HepG2 (cell line): ENCODE results near the gene BANK1. TPM values are rescaled to one million over a fixed set of nuclear protein-coding genes. Genes with fewer than 3 reads are reported as not detected.

Source experiments
- ATAC-seq: fragments of 200-7000 bp; cut with Tn5 transposase; 3 replicates; pipeline ENCODE4 v1.9.1; 2020; ENCODE audit warnings: mild to moderate bottlenecking, moderate library complexity
- BruUV-seq: library from RNA; stranded (reverse); fragments of 400-500 nt; replicated peaks from 2 replicates; lab custom pipeline; 2021; lab: Mats Ljungman, UMichigan
- CTCF ChIA-PET: fragments of 300-600 bp; formaldehyde crosslinking; extraction: SDS; loops from one replicate; lab custom pipeline; 2021; ENCODE audit warnings: low total read pairs, inconsistent platforms, low intra/inter-chr PET ratio; lab: Yijun Ruan, JAX
- POLR2A ChIA-PET: fragments of 350-600 bp; sonication (Branson Sonifier 250); formaldehyde crosslinking; loops from one replicate; lab custom pipeline; 2020; ENCODE audit warnings: antibody characterized with exemption, inconsistent platforms; lab: Yijun Ruan, JAX
- DNase-seq: peaks from one replicate; pipeline ENCODE4 v3.0.0-alpha.2; 2015; ENCODE audit warnings: low spot score
- FAIRE-seq: peaks from 3 replicates; lab custom pipeline; 2011; peaks lifted over from hg19 to GRCh38; lab: Jason Lieb, UNC
- H2AFZ ChIP-seq: one replicate; pipeline ENCODE4 v1.6.1; 2011; ENCODE audit warnings: low read length, inconsistent platforms
- H3K27ac ChIP-seq: fragments of 300-600 bp; 3 replicates; pipeline ENCODE4 v1.8.0; 2011; ENCODE audit warnings: mixed run types, mild to moderate bottlenecking, mixed read lengths, low read length, inconsistent platforms; ENCODE audit not compliant: insufficient read depth; ENCODE audit errors: extremely low read length
- H3K27me3 ChIP-seq, 2 experiments: fragments of 200-600 bp in 1 of 2; 2 replicates in 1 of 2; 3 replicates in 1 of 2; pipeline versions ENCODE4 v1.6.0 to v1.8.0; 2011; ENCODE audit warnings: low read length in 2 of 2, mild to moderate bottlenecking in 2 of 2, moderate library complexity in 2 of 2, inconsistent platforms in 1 of 2; ENCODE audit not compliant: insufficient read depth in 2 of 2, control insufficient read depth in 1 of 2
- H3K36me3 ChIP-seq, 2 experiments: fragments of 200-600 bp in 1 of 2; replicated peaks in 1 of 2; 2 replicates in 1 of 2; 3 replicates in 1 of 2; pipeline versions ENCODE4 v1.5.1 to v1.8.0; 2011; ENCODE audit warnings: low read length in 2 of 2, inconsistent platforms in 1 of 2; ENCODE audit not compliant: insufficient read depth in 2 of 2, control insufficient read depth in 1 of 2
- H3K4me1 ChIP-seq: 2 replicates; pipeline ENCODE4 v1.5.1; 2012; ENCODE audit warnings: low read length, inconsistent platforms; ENCODE audit not compliant: insufficient read depth
- H3K4me2 ChIP-seq: 2 replicates; pipeline ENCODE4 v1.6.0; 2011; ENCODE audit warnings: low read depth, low read length, inconsistent platforms
- H3K4me3 ChIP-seq, 3 experiments: fragments of 200-600 bp in 1 of 3; sonication (generic), shearing (Covaris generic) in 1 of 3; replicated peaks in 1 of 3; 2 replicates each; pipeline ENCODE4 v1.5.1; 2011 to 2016; ENCODE audit warnings: low read length in 3 of 3, inconsistent platforms in 2 of 3, low read depth in 2 of 3, mild to moderate bottlenecking in 2 of 3, control low read depth in 1 of 3, mixed read lengths in 1 of 3; ENCODE audit not compliant: insufficient read depth in 1 of 3
- H3K79me2 ChIP-seq: one replicate; pipeline ENCODE4 v1.6.1; 2011; ENCODE audit warnings: low read length, inconsistent platforms; ENCODE audit not compliant: insufficient read depth
- H3K9ac ChIP-seq: 2 replicates; pipeline ENCODE4 v1.6.0; 2011; ENCODE audit warnings: mild to moderate bottlenecking, low read depth, low read length, inconsistent platforms; ENCODE audit not compliant: insufficient read depth
- H3K9me3 ChIP-seq: 2 replicates; pipeline ENCODE4 v1.5.1; 2012; ENCODE audit warnings: mild to moderate bottlenecking, low read length
- H4K20me1 ChIP-seq: 2 replicates; pipeline ENCODE4 v1.6.0; 2011; ENCODE audit warnings: inconsistent platforms, mild to moderate bottlenecking, low read length, moderate library complexity; ENCODE audit not compliant: insufficient read depth
- ATF7-NPFF ChIP-seq: sonication (generic); formaldehyde crosslinking; IDR thresholded peaks from 2 replicates; pipeline ENCODE4 v1.8.1; 2023; ENCODE audit warnings: mild to moderate bottlenecking, low read depth, missing genetic modification reagents, moderate library complexity
- DNMT3B ChIP-seq: conservative IDR thresholded peaks from 2 replicates; pipeline ENCODE4 v1.6.1; 2016; ENCODE audit warnings: missing biosample characterization, control low read depth
- ETV5 ChIP-seq: IDR thresholded peaks from 2 replicates; pipeline ENCODE4 v1.6.1; 2018; ENCODE audit warnings: missing biosample characterization, missing genetic modification reagents, inconsistent platforms, borderline replicate concordance
- ONECUT2 ChIP-seq: sonication (generic); formaldehyde crosslinking; IDR thresholded peaks from 2 replicates; pipeline ENCODE4 v1.4.0; 2020; ENCODE audit warnings: missing genetic modification reagents
- SRSF9 ChIP-seq: fragments of 200-400 bp; formaldehyde crosslinking; IDR thresholded peaks from 2 replicates; pipeline ENCODE4 v1.6.1; 2018; ENCODE audit warnings: borderline replicate concordance, mild to moderate bottlenecking, low read depth, low read length; ENCODE audit not compliant: insufficient read depth, poor library complexity, severe bottlenecking
- ZNF496 ChIP-seq: sonication (generic); formaldehyde crosslinking; IDR thresholded peaks from 2 replicates; pipeline ENCODE4 v1.8.1; 2023; ENCODE audit warnings: mild to moderate bottlenecking, moderate library complexity, missing genetic modification reagents; ENCODE audit not compliant: insufficient replicate concordance
- ZNF572 ChIP-seq: sonication (generic); formaldehyde crosslinking; IDR thresholded peaks from 2 replicates; pipeline ENCODE4 v1.5.1; 2020; ENCODE audit warnings: mild to moderate bottlenecking, missing genetic modification reagents
- WGBS: methylation state at CpG from one replicate; pipeline ENCODE4 v1.1.6; 2017; ENCODE audit warnings: low lambda C conversion rate; 5-methylcytosine and 5-hydroxymethylcytosine counted together
- in situ Hi-C: cut with HindIII; loops from 2 replicates; pipeline ENCODE4 v1.10.0; 2017; ENCODE audit warnings: low pct_unique_long_range_greater_than_20kb; ENCODE audit not compliant: extremely low pct_ligation_motif_present
- intact Hi-C: fragments of 100-400 bp; cut with micrococcal nuclease; formaldehyde crosslinking; loops from one replicate; pipeline ENCODE4 v1.10.0; 2022; ENCODE audit not compliant: unreplicated experiment
- polyA plus RNA-seq, 8 experiments: library from polyadenylated mRNA; depleted of rRNA in 3 of 8; stranded (reverse) in 7 of 8; unstranded in 1 of 8; fragments of >200 nt; fragmentation: Illumina TruSeq in 4 of 8; extraction: Trizol in 4 of 8; gene quantifications; 2 replicates each; pipeline versions ENCODE4 v1.2.1 to v1.2.3, GENCODE V29; 2011 to 2016; ENCODE audit warnings: low read depth in 4 of 8, missing spikeins in 1 of 8, mixed read lengths in 1 of 8; ENCODE audit not compliant: insufficient read depth in 1 of 8
- total RNA-seq, 5 experiments: library from RNA; depleted of rRNA; stranded (reverse); fragments of >200 nt; fragmentation: Illumina TruSeq; extraction: Trizol; gene quantifications; 2 replicates each; pipeline ENCODE4 v1.2.3, GENCODE V29; 2016; ENCODE audit warnings: low read depth in 1 of 5
- TF ChIP-seq, protein P1 (sequence below): sonication (generic); formaldehyde crosslinking; IDR thresholded peaks from 2 replicates; pipeline ENCODE4 v1.5.1; 2020; ENCODE audit warnings: missing genetic modification reagents, mild to moderate bottlenecking, borderline replicate concordance
- TF ChIP-seq, protein P2 (sequence below): sonication (generic); formaldehyde crosslinking; IDR thresholded peaks from 2 replicates; pipeline ENCODE4 v1.5.0; 2020; ENCODE audit warnings: mild to moderate bottlenecking, missing genetic modification reagents
- TF ChIP-seq, protein P3 (sequence below): sonication (generic); formaldehyde crosslinking; IDR thresholded peaks from 2 replicates; pipeline ENCODE4 v1.5.0; 2020; ENCODE audit warnings: missing genetic modification reagents
- TF ChIP-seq, protein P4 (sequence below): sonication (generic); formaldehyde crosslinking; IDR thresholded peaks from 2 replicates; pipeline ENCODE4 v1.4.0; 2020; ENCODE audit warnings: missing genetic modification reagents

Gene BANK1
- total and polyA plus RNA-seq, 2 of the 13 experiments (the other 11 are each of a cell fraction or from before 2014, with no cell fraction given), result 0.15 TPM; not detected in 1

DNA sequence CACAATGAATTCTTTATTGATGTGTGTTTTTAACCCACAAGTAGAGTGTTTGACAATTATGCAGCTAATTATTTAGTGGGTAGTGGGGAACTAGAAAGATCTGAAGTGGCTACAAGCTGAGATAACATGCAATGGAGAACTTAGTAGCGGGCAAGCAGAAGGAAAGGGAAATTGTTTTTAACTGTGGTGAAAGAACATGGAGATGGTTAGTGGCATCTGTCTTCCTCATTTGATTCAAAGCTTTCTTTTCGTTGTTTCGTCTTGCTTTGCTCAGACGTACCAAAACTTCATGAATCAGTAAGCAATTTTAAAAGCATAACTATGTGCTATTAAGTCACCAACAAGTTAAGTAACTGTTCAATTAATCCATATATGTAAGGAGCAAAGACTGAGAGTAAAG lies 169.9 kb downstream of the BANK1 start (continued):
- TF ChIP-seq ZNF496 (CRISPR knock-in tag), result no peak
- TF ChIP-seq ZNF572, result no peak
- TF ChIP-seq, protein P1, sequence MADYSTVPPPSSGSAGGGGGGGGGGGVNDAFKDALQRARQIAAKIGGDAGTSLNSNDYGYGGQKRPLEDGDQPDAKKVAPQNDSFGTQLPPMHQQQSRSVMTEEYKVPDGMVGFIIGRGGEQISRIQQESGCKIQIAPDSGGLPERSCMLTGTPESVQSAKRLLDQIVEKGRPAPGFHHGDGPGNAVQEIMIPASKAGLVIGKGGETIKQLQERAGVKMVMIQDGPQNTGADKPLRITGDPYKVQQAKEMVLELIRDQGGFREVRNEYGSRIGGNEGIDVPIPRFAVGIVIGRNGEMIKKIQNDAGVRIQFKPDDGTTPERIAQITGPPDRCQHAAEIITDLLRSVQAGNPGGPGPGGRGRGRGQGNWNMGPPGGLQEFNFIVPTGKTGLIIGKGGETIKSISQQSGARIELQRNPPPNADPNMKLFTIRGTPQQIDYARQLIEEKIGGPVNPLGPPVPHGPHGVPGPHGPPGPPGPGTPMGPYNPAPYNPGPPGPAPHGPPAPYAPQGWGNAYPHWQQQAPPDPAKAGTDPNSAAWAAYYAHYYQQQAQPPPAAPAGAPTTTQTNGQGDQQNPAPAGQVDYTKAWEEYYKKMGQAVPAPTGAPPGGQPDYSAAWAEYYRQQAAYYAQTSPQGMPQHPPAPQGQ (CRISPR knock-in tag), result no peak
- TF ChIP-seq, protein P2, sequence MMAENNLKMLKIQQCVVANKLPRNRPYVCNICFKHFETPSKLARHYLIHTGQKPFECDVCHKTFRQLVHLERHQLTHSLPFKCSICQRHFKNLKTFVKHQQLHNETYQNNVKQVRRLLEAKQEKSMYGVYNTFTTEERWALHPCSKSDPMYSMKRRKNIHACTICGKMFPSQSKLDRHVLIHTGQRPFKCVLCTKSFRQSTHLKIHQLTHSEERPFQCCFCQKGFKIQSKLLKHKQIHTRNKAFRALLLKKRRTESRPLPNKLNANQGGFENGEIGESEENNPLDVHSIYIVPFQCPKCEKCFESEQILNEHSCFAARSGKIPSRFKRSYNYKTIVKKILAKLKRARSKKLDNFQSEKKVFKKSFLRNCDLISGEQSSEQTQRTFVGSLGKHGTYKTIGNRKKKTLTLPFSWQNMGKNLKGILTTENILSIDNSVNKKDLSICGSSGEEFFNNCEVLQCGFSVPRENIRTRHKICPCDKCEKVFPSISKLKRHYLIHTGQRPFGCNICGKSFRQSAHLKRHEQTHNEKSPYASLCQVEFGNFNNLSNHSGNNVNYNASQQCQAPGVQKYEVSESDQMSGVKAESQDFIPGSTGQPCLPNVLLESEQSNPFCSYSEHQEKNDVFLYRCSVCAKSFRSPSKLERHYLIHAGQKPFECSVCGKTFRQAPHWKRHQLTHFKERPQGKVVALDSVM (CRISPR knock-in tag), result no peak
- TF ChIP-seq ETV5, result no peak
- TF ChIP-seq ONECUT2, result no peak
- no peak for TF ChIP-seq DNMT3B (CRISPR knock-in tag)
- no peak for TF ChIP-seq SRSF9
- TF ChIP-seq ATF7-NPFF (CRISPR knock-in tag), result no peak

DNA sequence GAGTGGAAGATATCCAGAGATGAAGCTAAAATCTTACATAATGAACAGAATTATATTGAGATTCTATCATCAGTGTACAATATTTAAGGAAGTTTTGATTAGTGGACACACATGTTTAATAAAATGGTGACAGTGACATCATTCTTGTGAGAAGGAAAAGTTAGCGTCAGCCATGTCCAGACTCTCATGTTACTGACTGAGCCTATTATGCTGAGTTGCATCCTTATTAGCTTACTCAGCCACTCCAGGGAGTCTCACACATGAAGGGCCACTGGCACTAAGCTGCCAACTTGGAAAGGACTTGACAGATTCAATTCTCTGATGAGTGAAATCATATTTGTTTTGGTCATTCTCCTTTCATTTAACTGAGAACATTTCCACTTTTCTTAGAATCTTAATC lies 170.6 kb downstream of the BANK1 start:
- H3K36me3 ChIP-seq, result no peaks in the 10 kb centered on the region
- no peaks in the 10 kb centered on the region for H3K27me3 ChIP-seq
- H3K27ac ChIP-seq, result no peak overlapping the region
- no peaks in the 10 kb centered on the region for H3K9me3 ChIP-seq
- no peaks in the 10 kb centered on the region for H4K20me1 ChIP-seq
- no peak overlapping the region for H2AFZ ChIP-seq
- no peaks in the 10 kb centered on the region for H3K4me1 ChIP-seq
- WGBS, result 31% methylated on average over 1 of the region's 1 CpG
- ATAC-seq (no peak), FAIRE-seq (no peak), DNase-seq (no peak)
- H3K4me2 ChIP-seq, result no peak overlapping the region
- CTCF ChIA-PET, result no interaction called here
- POLR2A ChIA-PET, result no interaction called here
- H3K4me3 ChIP-seq, result no peak overlapping the region
- intact Hi-C loops, result no loop called here
- no peaks in the 10 kb centered on the region for H3K79me2 ChIP-seq
- in situ Hi-C loops, result no loop called here
- BruUV-seq, result no TSS peak
- no peak overlapping the region for H3K9ac ChIP-seq
- TF ChIP-seq, protein P3, sequence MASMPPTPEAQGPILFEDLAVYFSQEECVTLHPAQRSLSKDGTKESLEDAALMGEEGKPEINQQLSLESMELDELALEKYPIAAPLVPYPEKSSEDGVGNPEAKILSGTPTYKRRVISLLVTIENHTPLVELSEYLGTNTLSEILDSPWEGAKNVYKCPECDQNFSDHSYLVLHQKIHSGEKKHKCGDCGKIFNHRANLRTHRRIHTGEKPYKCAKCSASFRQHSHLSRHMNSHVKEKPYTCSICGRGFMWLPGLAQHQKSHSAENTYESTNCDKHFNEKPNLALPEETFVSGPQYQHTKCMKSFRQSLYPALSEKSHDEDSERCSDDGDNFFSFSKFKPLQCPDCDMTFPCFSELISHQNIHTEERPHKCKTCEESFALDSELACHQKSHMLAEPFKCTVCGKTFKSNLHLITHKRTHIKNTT (CRISPR knock-in tag), result no peak
- TF ChIP-seq, protein P4, sequence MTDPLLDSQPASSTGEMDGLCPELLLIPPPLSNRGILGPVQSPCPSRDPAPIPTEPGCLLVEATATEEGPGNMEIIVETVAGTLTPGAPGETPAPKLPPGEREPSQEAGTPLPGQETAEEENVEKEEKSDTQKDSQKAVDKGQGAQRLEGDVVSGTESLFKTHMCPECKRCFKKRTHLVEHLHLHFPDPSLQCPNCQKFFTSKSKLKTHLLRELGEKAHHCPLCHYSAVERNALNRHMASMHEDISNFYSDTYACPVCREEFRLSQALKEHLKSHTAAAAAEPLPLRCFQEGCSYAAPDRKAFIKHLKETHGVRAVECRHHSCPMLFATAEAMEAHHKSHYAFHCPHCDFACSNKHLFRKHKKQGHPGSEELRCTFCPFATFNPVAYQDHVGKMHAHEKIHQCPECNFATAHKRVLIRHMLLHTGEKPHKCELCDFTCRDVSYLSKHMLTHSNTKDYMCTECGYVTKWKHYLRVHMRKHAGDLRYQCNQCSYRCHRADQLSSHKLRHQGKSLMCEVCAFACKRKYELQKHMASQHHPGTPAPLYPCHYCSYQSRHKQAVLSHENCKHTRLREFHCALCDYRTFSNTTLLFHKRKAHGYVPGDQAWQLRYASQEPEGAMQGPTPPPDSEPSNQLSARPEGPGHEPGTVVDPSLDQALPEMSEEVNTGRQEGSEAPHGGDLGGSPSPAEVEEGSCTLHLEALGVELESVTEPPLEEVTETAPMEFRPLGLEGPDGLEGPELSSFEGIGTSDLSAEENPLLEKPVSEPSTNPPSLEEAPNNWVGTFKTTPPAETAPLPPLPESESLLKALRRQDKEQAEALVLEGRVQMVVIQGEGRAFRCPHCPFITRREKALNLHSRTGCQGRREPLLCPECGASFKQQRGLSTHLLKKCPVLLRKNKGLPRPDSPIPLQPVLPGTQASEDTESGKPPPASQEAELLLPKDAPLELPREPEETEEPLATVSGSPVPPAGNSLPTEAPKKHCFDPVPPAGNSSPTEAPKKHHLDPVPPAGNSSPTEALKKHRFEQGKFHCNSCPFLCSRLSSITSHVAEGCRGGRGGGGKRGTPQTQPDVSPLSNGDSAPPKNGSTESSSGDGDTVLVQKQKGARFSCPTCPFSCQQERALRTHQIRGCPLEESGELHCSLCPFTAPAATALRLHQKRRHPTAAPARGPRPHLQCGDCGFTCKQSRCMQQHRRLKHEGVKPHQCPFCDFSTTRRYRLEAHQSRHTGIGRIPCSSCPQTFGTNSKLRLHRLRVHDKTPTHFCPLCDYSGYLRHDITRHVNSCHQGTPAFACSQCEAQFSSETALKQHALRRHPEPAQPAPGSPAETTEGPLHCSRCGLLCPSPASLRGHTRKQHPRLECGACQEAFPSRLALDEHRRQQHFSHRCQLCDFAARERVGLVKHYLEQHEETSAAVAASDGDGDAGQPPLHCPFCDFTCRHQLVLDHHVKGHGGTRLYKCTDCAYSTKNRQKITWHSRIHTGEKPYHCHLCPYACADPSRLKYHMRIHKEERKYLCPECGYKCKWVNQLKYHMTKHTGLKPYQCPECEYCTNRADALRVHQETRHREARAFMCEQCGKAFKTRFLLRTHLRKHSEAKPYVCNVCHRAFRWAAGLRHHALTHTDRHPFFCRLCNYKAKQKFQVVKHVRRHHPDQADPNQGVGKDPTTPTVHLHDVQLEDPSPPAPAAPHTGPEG (CRISPR knock-in tag), result no peak
